HEK293T (cell line): Measurements from ENCODE around the gene RNF138.
"Not testable (repeated sequence)": the region's sequence is repeated elsewhere in the genome, so short reads cannot be mapped to it uniquely, and the experiment has no call there.

Experiments
- CTCF ChIA-PET: fragments of 350-600 bp; formaldehyde crosslinking; extraction: SDS; loops from one replicate; lab custom pipeline; 2021; ENCODE audit warnings: antibody characterized with exemption, inconsistent platforms; lab: Yijun Ruan, JAX
- POLR2A ChIA-PET: fragments of 350-600 bp; formaldehyde crosslinking; extraction: SDS; loops from one replicate; lab custom pipeline; 2020; ENCODE audit warnings: antibody characterized with exemption, inconsistent platforms; lab: Yijun Ruan, JAX
- DNase-seq: peaks from one replicate; pipeline ENCODE4 v3.0.0; 2012; ENCODE audit warnings: mixed read lengths; ENCODE audit errors: extremely low spot score
- ARNT ChIP-seq: fragments of 450-650 bp; IDR thresholded peaks from 2 replicates; pipeline ENCODE4 v1.6.1; 2017; ENCODE audit warnings: mild to moderate bottlenecking
- BHLHE40 ChIP-seq: fragments of 450-650 bp; IDR thresholded peaks from 2 replicates; pipeline ENCODE4 v1.6.1; 2016; ENCODE audit warnings: mild to moderate bottlenecking, moderate library complexity, borderline replicate concordance
- CTBP1 ChIP-seq: fragments of 450-650 bp; IDR thresholded peaks from 2 replicates; pipeline ENCODE4 v1.6.1; 2016; ENCODE audit warnings: borderline replicate concordance
- ELF4 ChIP-seq: fragments of 450-650 bp; IDR thresholded peaks from 2 replicates; pipeline ENCODE4 v1.6.1; 2017; ENCODE audit warnings: antibody characterized with exemption
- FOXA1 ChIP-seq: fragments of 450-650 bp; IDR thresholded peaks from 2 replicates; pipeline ENCODE4 v1.6.1; 2016; ENCODE audit warnings: mild to moderate bottlenecking
- FOXK2 ChIP-seq: fragments of 450-650 bp; IDR thresholded peaks from 2 replicates; pipeline ENCODE4 v1.6.1; 2016; ENCODE audit warnings: mild to moderate bottlenecking
- FOXM1 ChIP-seq: fragments of 450-650 bp; IDR thresholded peaks from 2 replicates; pipeline ENCODE4 v1.6.1; 2017; ENCODE audit warnings: mild to moderate bottlenecking, borderline replicate concordance
- HDGF ChIP-seq: fragments of 450-650 bp; IDR thresholded peaks from 2 replicates; pipeline ENCODE4 v1.6.1; 2017; ENCODE audit warnings: antibody characterized with exemption, borderline replicate concordance
- L3MBTL2 ChIP-seq: fragments of 450-650 bp; conservative IDR thresholded peaks from 2 replicates; pipeline ENCODE4 v1.6.1; 2016; ENCODE audit warnings: mild to moderate bottlenecking
- LEF1 ChIP-seq: fragments of 450-650 bp; IDR thresholded peaks from 2 replicates; pipeline ENCODE4 v1.6.1; 2017; ENCODE audit warnings: mild to moderate bottlenecking, borderline replicate concordance
- NFRKB ChIP-seq: fragments of 450-650 bp; IDR thresholded peaks from 2 replicates; pipeline ENCODE4 v1.6.1; 2016; ENCODE audit warnings: mild to moderate bottlenecking, moderate library complexity
- SP1 ChIP-seq: fragments of 450-650 bp; IDR thresholded peaks from 2 replicates; pipeline ENCODE4 v1.6.1; 2017
- SUZ12 ChIP-seq: fragments of 450-650 bp; IDR thresholded peaks from 2 replicates; pipeline ENCODE4 v1.6.1; 2016; ENCODE audit warnings: mild to moderate bottlenecking
- TARDBP ChIP-seq: fragments of 450-650 bp; IDR thresholded peaks from 2 replicates; pipeline ENCODE4 v1.6.1; 2016
- ZNF384 ChIP-seq: fragments of 450-650 bp; IDR thresholded peaks from 2 replicates; pipeline ENCODE4 v1.6.1; 2016
- TF ChIP-seq, protein P1 (sequence below): fragments of 450-650 bp; IDR thresholded peaks from 2 replicates; pipeline ENCODE4 v1.6.1; 2016

Gene RNF138

DNA sequence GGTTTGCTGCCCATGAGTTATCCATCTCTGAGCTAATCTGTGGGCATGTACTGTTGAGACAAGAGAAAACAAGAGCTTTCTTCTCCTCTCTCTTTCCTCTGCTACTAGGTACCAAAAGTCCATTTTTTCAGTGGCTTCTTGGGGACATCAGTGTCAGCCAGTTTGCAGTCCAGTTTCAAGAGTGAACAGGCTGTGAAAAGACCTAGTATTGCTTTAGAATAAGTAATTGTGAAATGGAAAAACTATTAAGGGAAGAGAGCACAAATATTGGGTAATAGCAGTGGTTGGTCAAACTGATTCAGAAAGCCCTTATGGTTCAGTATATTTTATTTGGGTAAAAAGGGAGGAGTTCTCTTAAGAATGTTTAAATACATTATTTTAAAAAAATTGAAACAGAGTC, 65.2 kb downstream of the RNF138 start:
- DNase-seq = no peak
- CTCF ChIA-PET = interaction anchor here (0.6 to 4.3 kb wide), 4 partner anchors 17 to 411 kb away, joined by 3 to 84 read pairs (median 6); no protein-coding TSS in a partner anchor
- POLR2A ChIA-PET = no interaction called here
- TF ChIP-seq ELF4 = no peak
- TF ChIP-seq SUZ12 = no peak
- no peak for TF ChIP-seq NFRKB
- no peak for TF ChIP-seq L3MBTL2
- TF ChIP-seq ZNF384 = no peak
- TF ChIP-seq BHLHE40 = no peak
- TF ChIP-seq SP1 = no peak

DNA sequence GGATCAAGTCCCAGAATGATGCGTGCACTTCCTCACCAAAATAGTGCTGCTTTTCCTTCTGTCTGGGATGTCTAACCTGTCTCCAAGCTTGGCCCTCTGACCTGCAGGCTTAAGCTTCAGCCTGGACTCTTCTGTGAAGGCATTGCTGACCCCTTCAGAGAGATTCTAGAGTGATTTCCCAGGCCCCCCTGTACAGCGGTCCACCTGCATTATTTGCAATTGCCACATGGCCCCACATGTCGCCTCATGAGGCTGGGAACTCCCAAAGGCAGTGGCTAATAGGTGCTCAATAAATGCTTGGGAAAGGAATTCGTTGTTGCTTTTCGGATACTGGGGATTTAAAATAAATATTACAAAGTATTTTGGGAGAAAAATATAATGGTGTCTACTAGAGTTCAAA, 65.9 kb downstream of the RNF138 start:
- POLR2A ChIA-PET = interaction anchor here (0.6 to 1.6 kb wide), 3 partner anchors 312 to 394 kb away, joined by 3 to 8 read pairs (median 7); partner anchors contain the start of gene GAREM1
- TF ChIP-seq ELF4 (no peak), FOXM1 (no peak), BHLHE40 (no peak), ZNF384 (no peak), ARNT (no peak), HDGF (no peak), FOXK2 (no peak), L3MBTL2 (no peak), SUZ12 (no peak), LEF1 (no peak), CTBP1 (no peak), FOXA1 (no peak), NFRKB (no peak), SP1 (no peak), TARDBP (no peak)
- TF ChIP-seq, protein P1, sequence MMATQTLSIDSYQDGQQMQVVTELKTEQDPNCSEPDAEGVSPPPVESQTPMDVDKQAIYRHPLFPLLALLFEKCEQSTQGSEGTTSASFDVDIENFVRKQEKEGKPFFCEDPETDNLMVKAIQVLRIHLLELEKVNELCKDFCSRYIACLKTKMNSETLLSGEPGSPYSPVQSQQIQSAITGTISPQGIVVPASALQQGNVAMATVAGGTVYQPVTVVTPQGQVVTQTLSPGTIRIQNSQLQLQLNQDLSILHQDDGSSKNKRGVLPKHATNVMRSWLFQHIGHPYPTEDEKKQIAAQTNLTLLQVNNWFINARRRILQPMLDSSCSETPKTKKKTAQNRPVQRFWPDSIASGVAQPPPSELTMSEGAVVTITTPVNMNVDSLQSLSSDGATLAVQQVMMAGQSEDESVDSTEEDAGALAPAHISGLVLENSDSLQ = no peak
- DNase-seq = no peak
- CTCF ChIA-PET = interaction anchor here (0.6 to 4.3 kb wide), 35 partner anchors 9 to 1447 kb away, joined by 3 to 84 read pairs (median 4); partner anchors contain the start of gene GAREM1

DNA sequence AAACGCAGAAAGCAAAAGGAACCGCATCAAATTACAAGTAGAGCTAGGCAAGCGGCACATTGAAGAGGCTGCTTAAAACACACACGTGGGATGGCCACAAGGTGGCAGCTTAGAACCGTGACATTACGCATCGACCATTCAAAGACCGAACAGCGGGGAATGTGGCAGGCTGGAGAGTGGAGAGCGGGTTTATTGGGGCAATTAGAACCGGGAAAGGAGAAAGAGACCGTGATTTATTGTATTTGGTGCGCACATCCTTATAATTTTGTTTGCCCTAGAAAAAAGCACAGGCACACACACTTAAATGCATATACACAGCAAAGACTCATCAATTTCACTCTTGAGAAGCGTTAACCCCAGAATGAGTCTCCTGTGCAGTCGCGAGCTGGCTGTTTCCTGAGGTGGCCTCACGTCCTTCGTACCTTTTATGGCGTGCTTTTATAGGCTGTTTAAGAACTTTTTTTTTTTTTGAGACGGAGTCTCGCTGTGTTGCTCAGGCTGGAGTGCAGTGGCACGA, 66.5 kb downstream of the RNF138 start:
- POLR2A ChIA-PET = interaction anchor here (0.6 to 1.6 kb wide), 3 partner anchors 312 to 394 kb away, joined by 3 to 8 read pairs (median 7); partner anchors contain the start of gene GAREM1
- peak; percentile 59; the same call in 1 of the 2 replicates for TF ChIP-seq L3MBTL2
- TF ChIP-seq LEF1 = no peak
- TF ChIP-seq FOXM1 = no peak
- TF ChIP-seq HDGF = no peak
- no peak for TF ChIP-seq TARDBP
- TF ChIP-seq FOXA1 = no peak
- no peak for TF ChIP-seq SUZ12
- TF ChIP-seq FOXK2 = no peak
- no peak for TF ChIP-seq NFRKB
- TF ChIP-seq ARNT = peak; percentile 5; the same call in 1 of the 2 replicates
- peak; percentile 88 for TF ChIP-seq CTBP1
- no peak for TF ChIP-seq SP1
- no peak for TF ChIP-seq ELF4
- no peak for TF ChIP-seq BHLHE40
- peak; percentile 99 for TF ChIP-seq ZNF384
- TF ChIP-seq, protein P1 = peak; percentile 96
- CTCF ChIA-PET = interaction anchor here (0.5 to 4.3 kb wide), 42 partner anchors 10 to 1446 kb away, joined by 3 to 84 read pairs (median 4); partner anchors contain the start of gene GAREM1
- DNase-seq = peak; percentile 97

DNA sequence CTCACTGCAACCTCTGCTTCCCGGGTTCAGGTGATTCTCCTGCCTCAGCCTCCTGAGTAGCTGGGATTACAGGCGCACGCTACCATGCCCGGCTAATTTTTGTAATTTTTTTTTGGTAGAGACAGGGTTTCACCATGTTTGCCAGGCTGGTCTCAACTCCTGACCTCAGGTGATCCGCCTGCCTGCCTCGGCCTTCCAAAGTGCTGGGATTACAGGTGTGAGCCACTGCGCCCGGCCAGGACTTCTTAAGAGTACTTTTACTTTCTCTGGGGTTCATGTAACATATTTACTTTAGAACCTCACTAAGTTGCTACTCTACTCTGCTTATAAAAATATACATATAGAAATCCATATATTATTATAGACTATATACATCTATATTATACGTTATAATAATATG, 67.0 kb downstream of the RNF138 start:
- POLR2A ChIA-PET = interaction anchor here (1.3 to 1.6 kb wide), 2 partner anchors 311 to 393 kb away, joined by 7 to 8 read pairs; partner anchors contain the start of gene GAREM1
- CTCF ChIA-PET = interaction anchor here (0.5 to 4.3 kb wide), 25 partner anchors 14 to 800 kb away, joined by 3 to 84 read pairs (median 4); partner anchors contain the start of gene GAREM1
- DNase-seq = not testable (repeated sequence)

DNA sequence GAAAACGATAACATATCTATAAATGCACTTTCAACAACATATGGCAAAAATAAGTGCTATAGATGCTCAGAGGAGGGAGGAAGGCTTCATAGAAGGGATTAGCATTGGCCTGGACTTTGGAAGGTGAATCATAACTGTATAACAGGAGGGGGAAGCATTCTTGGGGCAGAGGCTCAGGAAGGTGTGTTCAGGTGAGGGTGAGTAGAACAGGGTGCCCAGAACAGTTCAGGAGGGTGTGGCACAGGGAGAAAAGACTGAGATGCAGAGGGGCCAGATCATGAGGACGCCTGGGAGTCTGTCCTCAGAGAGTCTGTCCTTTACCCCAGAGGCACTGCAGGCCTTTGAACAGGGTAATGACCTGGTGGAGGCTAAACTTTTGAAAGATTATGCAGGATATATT, 68.9 kb downstream of the RNF138 start:
- no peak for DNase-seq
- CTCF ChIA-PET = interaction anchor here (0.7 kb wide), 1 partner anchor 99 kb away, joined by 3 read pairs; no protein-coding TSS in a partner anchor
- POLR2A ChIA-PET = no interaction called here
- no peak for TF ChIP-seq TARDBP
- TF ChIP-seq, protein P1 = no peak
- TF ChIP-seq CTBP1 = no peak
- no peak for TF ChIP-seq LEF1
- no peak for TF ChIP-seq NFRKB
- no peak for TF ChIP-seq ELF4
- no peak for TF ChIP-seq FOXK2
- TF ChIP-seq SUZ12 = no peak
- TF ChIP-seq SP1 = no peak
- TF ChIP-seq HDGF = no peak
- TF ChIP-seq ZNF384 = no peak
- TF ChIP-seq ARNT = no peak
- no peak for TF ChIP-seq FOXM1
- no peak for TF ChIP-seq FOXA1
- no peak for TF ChIP-seq BHLHE40
